Upper lobe of right lung (tissue), 1 donor: Measurements from ENCODE around the gene RGS3. TPM values are rescaled to one million over a fixed set of nuclear protein-coding genes. Genes with fewer than 3 reads are reported as not detected.

Source experiments
- ATAC-seq: fragments of 200-7000 bp; cut with Tn5 transposase; one replicate; pipeline ENCODE4 v1.9.1; 2020; ENCODE audit warnings: mild to moderate bottlenecking, moderate library complexity
- DNase-seq: peaks from one replicate; pipeline ENCODE4 v3.0.0-alpha.2; 2020
- H3K27ac ChIP-seq: fragments of 200-600 bp; one replicate; pipeline ENCODE4 v1.8.0; 2022
- H3K27me3 ChIP-seq: fragments of 200-600 bp; one replicate; pipeline ENCODE4 v1.8.0; 2022; ENCODE audit warnings: mild to moderate bottlenecking
- H3K36me3 ChIP-seq: fragments of 200-600 bp; one replicate; pipeline ENCODE4 v1.8.0; 2022
- H3K4me1 ChIP-seq: fragments of 200-600 bp; one replicate; pipeline ENCODE4 v1.8.0; 2022
- H3K4me3 ChIP-seq: fragments of 200-600 bp; one replicate; pipeline ENCODE4 v1.8.0; 2022; ENCODE audit warnings: mild to moderate bottlenecking
- H3K9me3 ChIP-seq: fragments of 200-600 bp; one replicate; pipeline ENCODE4 v1.8.0; 2022
- CTCF ChIP-seq: fragments of 200-600 bp; IDR thresholded peaks from one replicate; pipeline ENCODE4 v1.8.0; 2022; ENCODE audit warnings: antibody characterized with exemption
- intact Hi-C: fragments of 100-400 bp; cut with DNase I; formaldehyde crosslinking; loops from one replicate; pipeline ENCODE4 v1.11.0; 2022
- total RNA-seq: library from RNA; stranded (reverse); fragmentation: NEBNext Ultra II Directional; extraction: Animal tissue kit (Norgen Biotek cat#: 25700); gene quantifications from one replicate; pipeline ENCODE4 v1.2.1, GENCODE V29; 2021
- donor health status: DM: no; HTN: yes; CAD: no; lungs with severe emphysema.

RGS3 gene
- total RNA-seq, 1 donor from 2014 or later, result 71.1 TPM

DNA sequence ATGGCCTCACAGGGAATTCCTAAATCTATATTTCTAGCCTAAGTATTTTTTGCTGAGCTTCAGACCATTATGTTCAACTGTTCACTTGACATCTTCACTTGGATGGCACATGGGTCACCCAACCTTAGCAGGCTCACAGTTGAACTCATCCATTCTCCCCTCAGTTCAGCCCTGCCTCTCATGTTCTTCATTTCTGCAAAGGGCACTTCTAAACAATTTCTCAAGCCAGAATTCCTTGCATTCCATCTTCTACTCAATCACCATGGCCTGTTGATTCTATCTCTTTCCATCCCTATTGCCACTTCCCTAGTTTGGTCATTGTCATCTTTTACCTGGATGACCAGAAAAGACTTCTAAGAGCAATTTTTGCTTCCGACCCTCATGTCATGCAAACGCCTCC, 7.3 kb upstream of the RGS3 start:
- ATAC-seq, result peak; percentile 45
- Histone ChIP-seq H3K9me3 (no peaks in the 10 kb centered on the region), H3K4me3 (no peak overlapping the region), H3K27me3 (no peaks in the 10 kb centered on the region), H3K36me3 (no peaks in the 10 kb centered on the region), H3K4me1 (peaks cover 28% of the 10 kb centered on the region), H3K27ac (peak overlapping the region; percentile 92)
- intact Hi-C loops, result no loop called here
- no peak for DNase-seq
- no peak for TF ChIP-seq CTCF

DNA sequence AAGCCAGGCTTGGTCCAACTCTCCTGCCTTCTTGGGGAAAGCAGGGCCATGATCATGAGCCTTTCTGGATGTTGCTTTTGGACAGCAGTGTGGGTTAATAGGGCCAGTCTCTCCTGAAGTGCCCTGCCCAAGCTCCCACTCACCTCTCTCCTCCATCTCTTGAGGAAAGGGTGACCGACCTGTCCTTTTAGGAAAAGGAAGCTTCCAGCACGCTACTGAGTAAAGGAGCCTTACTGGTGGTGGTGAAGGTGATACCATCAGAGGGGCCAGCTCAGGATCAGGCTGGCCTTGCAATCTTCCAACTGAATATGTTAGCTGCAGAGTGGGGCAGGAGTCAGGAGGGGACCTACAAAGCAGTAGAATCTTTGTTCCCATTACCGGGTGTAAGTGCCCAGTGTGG, 2.2 kb upstream of the RGS3 start:
- H3K27me3 ChIP-seq, result no peaks in the 10 kb centered on the region
- TF ChIP-seq CTCF, result no peak
- H3K36me3 ChIP-seq, result no peaks in the 10 kb centered on the region
- no peaks in the 10 kb centered on the region for H3K9me3 ChIP-seq
- no peak for DNase-seq
- no peak overlapping the region for H3K4me3 ChIP-seq
- peaks cover 4% of the 10 kb centered on the region for H3K4me1 ChIP-seq
- intact Hi-C loops, result no loop called here
- H3K27ac ChIP-seq, result no peak overlapping the region
- no peak for ATAC-seq

GRCh38 chr9:113461943-113462342, 1.6 kb upstream of the RGS3 start:
- Histone ChIP-seq H3K9me3 (no peaks in the 10 kb centered on the region), H3K27me3 (no peaks in the 10 kb centered on the region), H3K27ac (no peak overlapping the region), H3K36me3 (no peaks in the 10 kb centered on the region), H3K4me1 (no peaks in the 10 kb centered on the region), H3K4me3 (no peak overlapping the region)
- no peak for TF ChIP-seq CTCF
- no peak for ATAC-seq
- DNase-seq, result no peak
- intact Hi-C loops, result no loop called here

DNA sequence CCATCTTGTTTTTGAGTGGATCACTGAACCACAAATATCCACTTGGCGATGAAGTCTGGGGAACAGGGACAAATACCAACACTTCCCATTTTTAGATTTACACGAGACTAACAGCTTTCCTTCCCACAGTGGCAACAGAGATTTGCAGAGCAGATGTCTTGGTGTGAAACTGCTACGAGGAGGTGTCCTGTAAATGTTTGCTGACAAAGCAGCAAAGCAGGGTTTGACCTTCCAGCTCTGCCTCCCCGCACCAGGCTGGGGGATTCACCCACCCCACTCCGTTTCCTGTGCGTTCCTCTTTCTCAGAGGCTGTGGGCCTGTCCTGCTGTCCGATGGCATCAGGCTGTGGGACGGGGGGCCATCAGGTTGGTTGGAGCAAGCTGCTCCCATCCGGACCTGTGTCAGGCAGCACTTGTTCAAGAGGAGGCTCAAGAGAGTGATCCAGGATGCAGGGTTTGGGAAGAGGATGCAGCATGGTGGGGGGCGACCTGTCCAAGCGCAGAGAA, 693 bp upstream of the RGS3 start:
- DNase-seq (no peak), ATAC-seq (no peak)
- TF ChIP-seq CTCF, result no peak
- intact Hi-C loops, result no loop called here
- Histone ChIP-seq H3K4me3 (no peak overlapping the region), H3K9me3 (no peaks in the 10 kb centered on the region), H3K27ac (no peak overlapping the region), H3K4me1 (no peaks in the 10 kb centered on the region), H3K36me3 (no peaks in the 10 kb centered on the region), H3K27me3 (no peaks in the 10 kb centered on the region)

GRCh38 chr9:113464286-113464660, 746 bp downstream of the RGS3 start:
- DNase-seq (no peak), ATAC-seq (no peak)
- Histone ChIP-seq H3K27ac (no peak overlapping the region), H3K4me1 (no peaks in the 10 kb centered on the region), H3K4me3 (peak overlapping the region; percentile 50), H3K9me3 (no peaks in the 10 kb centered on the region), H3K27me3 (no peaks in the 10 kb centered on the region), H3K36me3 (no peaks in the 10 kb centered on the region)
- no peak for TF ChIP-seq CTCF
- intact Hi-C loops, result no loop called here

DNA sequence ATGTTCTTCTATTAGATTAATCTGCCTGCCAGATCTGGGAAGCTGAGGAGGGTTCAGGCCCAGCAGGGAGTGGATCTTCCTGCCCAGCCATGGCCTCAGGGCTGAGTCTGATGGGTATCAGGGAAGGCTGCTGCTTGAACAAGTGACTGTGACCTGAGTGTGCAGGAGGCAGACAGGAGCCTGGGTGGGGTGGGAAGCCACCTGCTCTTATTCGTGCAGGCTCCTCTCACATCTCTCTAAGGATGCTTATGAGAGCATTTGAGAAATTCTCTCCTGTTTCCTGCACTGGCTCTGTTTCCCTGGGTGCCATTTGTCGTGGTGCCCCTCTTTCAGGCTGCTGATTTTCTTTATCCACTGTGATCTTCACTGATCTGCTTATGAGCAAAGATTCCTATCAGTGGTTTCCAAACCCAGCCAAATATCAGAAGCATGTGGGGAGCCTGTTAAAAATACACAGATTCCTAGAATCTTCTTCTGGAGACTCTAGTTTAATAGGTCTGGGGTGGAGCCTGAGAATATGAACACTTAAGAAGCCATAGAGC, 2.1 kb downstream of the RGS3 start:
- Histone ChIP-seq H3K27me3 (no peaks in the 10 kb centered on the region), H3K36me3 (no peaks in the 10 kb centered on the region), H3K27ac (no peak overlapping the region), H3K4me3 (no peak overlapping the region), H3K9me3 (no peaks in the 10 kb centered on the region), H3K4me1 (no peaks in the 10 kb centered on the region)
- intact Hi-C loops, result no loop called here
- TF ChIP-seq CTCF, result no peak
- no peak for DNase-seq
- ATAC-seq, result no peak
